Naive thymus-derived CD4-positive, alpha-beta T cell (primary cell): Measurements from ENCODE around the gene SESN1. TPM values are rescaled to one million over a fixed set of nuclear protein-coding genes. Genes with fewer than 3 reads are reported as not detected.

Source experiments
- ATAC-seq: fragments of 150-1000 bp; cut with Tn5 transposase; 2 replicates; pipeline ENCODE4 v1.10.0; 2021; ENCODE audit warnings: mild to moderate bottlenecking, moderate library complexity
- CTCF ChIA-PET: fragments of 350-600 bp; sonication (Branson Sonifier 250); formaldehyde crosslinking; loops from one replicate; lab custom pipeline; 2021; ENCODE audit warnings: antibody characterized with exemption; lab: Charles Lee
- POLR2A ChIA-PET: fragments of 350-600 bp; sonication (Branson Sonifier 250); formaldehyde crosslinking; loops from one replicate; lab custom pipeline; 2021; ENCODE audit warnings: antibody characterized with exemption, inconsistent platforms; lab: Charles Lee
- DNase-seq, 9 donors: peaks; one replicate each; pipeline versions ENCODE4 v3.0.0 to v3.0.0-alpha.2; 2020 to 2022; ENCODE audit warnings: mixed read lengths in 1 of 9
- H3K27ac ChIP-seq: one replicate; pipeline ENCODE4 v1.7.0; 2013; ENCODE audit warnings: mild to moderate bottlenecking, low read depth, low read length, moderate library complexity
- H3K27me3 ChIP-seq, 2 donors: one replicate each; pipeline ENCODE4 v1.7.0; 2013; ENCODE audit warnings: low read length in 2 of 2, mild to moderate bottlenecking in 2 of 2, moderate library complexity in 2 of 2; ENCODE audit not compliant: control insufficient read depth in 2 of 2, insufficient read depth in 2 of 2
- H3K36me3 ChIP-seq, 3 experiments: 1 replicate in 2 of 3; 2 replicates in 1 of 3; pipeline ENCODE4 v1.7.0; 2013; ENCODE audit warnings: low read length in 3 of 3, mild to moderate bottlenecking in 3 of 3, moderate library complexity in 1 of 3; ENCODE audit not compliant: insufficient read depth in 3 of 3, control insufficient read depth in 2 of 3
- H3K4me1 ChIP-seq, 2 donors: one replicate each; pipeline ENCODE4 v1.7.0; 2013; ENCODE audit warnings: low read length in 2 of 2, mild to moderate bottlenecking in 2 of 2, moderate library complexity in 1 of 2; ENCODE audit not compliant: control insufficient read depth in 2 of 2, insufficient read depth in 2 of 2
- H3K4me3 ChIP-seq: 2 replicates; pipeline ENCODE4 v1.7.0; 2013; ENCODE audit warnings: mild to moderate bottlenecking, low read length
- H3K9me3 ChIP-seq, 3 experiments: 1 replicate in 2 of 3; 2 replicates in 1 of 3; pipeline ENCODE4 v1.7.0; 2013; ENCODE audit warnings: low read length in 3 of 3; ENCODE audit not compliant: control insufficient read depth in 2 of 3
- H3K27ac Mint-ChIP-seq, 9 donors: one replicate each; pipeline ENCODE4 v1.8.0; 2020 to 2022; ENCODE audit warnings: mixed read lengths in 9 of 9, mild to moderate bottlenecking in 8 of 9, moderate library complexity in 5 of 9, inconsistent platforms in 2 of 9
- H3K27me3 Mint-ChIP-seq, 5 donors: one replicate each; pipeline ENCODE4 v1.8.0; 2021 to 2022; ENCODE audit warnings: mixed read lengths in 5 of 5, mild to moderate bottlenecking in 1 of 5
- H3K36me3 Mint-ChIP-seq, 5 donors: one replicate each; pipeline ENCODE4 v1.8.0; 2020 to 2022; ENCODE audit warnings: mixed read lengths in 5 of 5, mild to moderate bottlenecking in 3 of 5, inconsistent platforms in 1 of 5
- H3K4me1 Mint-ChIP-seq, 7 donors: one replicate each; pipeline ENCODE4 v1.8.0; 2020 to 2022; ENCODE audit warnings: mixed read lengths in 7 of 7, mild to moderate bottlenecking in 3 of 7, inconsistent platforms in 1 of 7
- H3K4me3 Mint-ChIP-seq, 10 donors: one replicate each; pipeline ENCODE4 v1.8.0; 2020 to 2022; ENCODE audit warnings: mild to moderate bottlenecking in 10 of 10, mixed read lengths in 10 of 10, moderate library complexity in 6 of 10, inconsistent platforms in 2 of 10
- H3K9me3 Mint-ChIP-seq, 11 donors: one replicate each; pipeline ENCODE4 v1.8.0; 2020 to 2022; ENCODE audit warnings: mixed read lengths in 11 of 11, mild to moderate bottlenecking in 4 of 11, inconsistent platforms in 1 of 11, moderate library complexity in 1 of 11
- intact Hi-C, 2 donors: fragments of 100-400 bp; cut with micrococcal nuclease; formaldehyde crosslinking; loops; one replicate each; pipeline ENCODE4 v1.15.1; 2023
- polyA plus RNA-seq, 2 donors: library from polyadenylated mRNA; unstranded; fragments of 300-500 nt; fragmentation: Illumina TruSeq; gene quantifications; one replicate each; pipeline ENCODE4 v1.2.3, GENCODE V29; 2021
- total RNA-seq, 6 experiments: library from RNA in 5 of 6; stranded (reverse) in 5 of 6; gene quantifications; 1 replicate in 5 of 6; 2 replicates in 1 of 6; pipeline ENCODE4 v1.2.3 and lab custom pipeline; 2021 to 2026

The SESN1 gene
- total and polyA plus RNA-seq, 7 experiments from 2014 or later: 16.5 to 61.8 (median 37.2) TPM

DNA sequence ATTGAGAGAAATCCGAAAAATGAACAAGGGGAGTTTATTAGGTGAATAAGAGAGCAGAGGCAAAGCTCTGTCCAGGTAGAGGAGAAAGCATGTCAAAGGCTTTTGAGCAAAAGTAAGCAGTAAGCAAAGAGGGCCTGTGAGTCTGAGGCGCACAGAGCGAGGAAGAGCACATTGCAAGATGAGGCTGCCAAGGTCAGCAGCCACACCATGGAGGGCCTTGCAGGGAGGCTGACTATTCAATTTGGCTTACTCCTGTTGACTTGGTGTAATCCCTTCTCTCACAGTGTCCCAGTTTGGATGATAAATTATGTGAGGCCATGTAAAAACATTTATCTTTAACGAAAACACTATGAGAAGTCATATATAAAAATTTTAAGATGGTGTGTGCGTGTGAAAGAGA lies 32.4 kb downstream of the SESN1 start:
- POLR2A ChIA-PET: interaction anchor here (0.6 to 1.6 kb wide), 4 partner anchors 26 to 120 kb away, joined by 3 to 4 read pairs (median 4); no protein-coding TSS in a partner anchor
- peaks cover 18 to 77% (median 64%) of the 10 kb centered on the region in 7 donors for H3K4me1 Mint-ChIP-seq

DNA sequence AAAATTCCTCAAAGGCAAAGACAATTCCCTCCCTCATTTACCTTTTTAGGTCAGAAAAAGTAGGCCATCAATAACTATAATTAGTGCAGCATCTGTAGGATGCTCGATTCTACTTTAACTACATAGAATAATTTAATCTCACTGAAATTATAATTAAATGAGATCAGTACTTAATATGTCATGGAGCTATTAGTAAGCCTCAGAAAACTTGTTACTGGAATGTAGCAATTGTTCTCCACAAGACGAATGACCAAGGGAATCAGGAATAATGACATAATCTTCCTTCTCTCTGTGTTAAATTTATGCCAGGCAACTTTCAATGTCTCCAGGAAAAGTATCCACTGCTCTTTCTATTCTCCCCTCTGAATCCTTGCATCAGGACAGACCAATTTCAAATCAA lies 34.1 kb downstream of the SESN1 start:
- Mint-ChIP-seq H3K36me3 (peaks cover 0 to 5% (median 0%) of the 10 kb centered on the region in 5 donors), H3K4me3 (no peak overlapping the region), H3K27me3 (peaks cover 0 to 3% (median 0%) of the 10 kb centered on the region in 5 donors), H3K27ac (peak overlapping the region in 2 of 9 donors; percentile 11 to 45), H3K4me1 (peaks cover 18 to 74% (median 59%) of the 10 kb centered on the region in 7 donors), H3K9me3 (no peaks in the 10 kb centered on the region)
- Histone ChIP-seq H3K36me3 (no peaks in the 10 kb centered on the region), H3K9me3 (no peaks in the 10 kb centered on the region), H3K4me1 (peaks cover 13 to 19% of the 10 kb centered on the region in 2 donors), H3K4me3 (no peak overlapping the region), H3K27ac (peak overlapping the region; percentile 19), H3K27me3 (no peaks in the 10 kb centered on the region)
- no peak for DNase-seq
- intact Hi-C loops: loop anchor here in 1 of 2 donors (5.0 kb wide), 1 partner anchor 53 kb away; no protein-coding TSS in a partner anchor
- no peak for ATAC-seq
- POLR2A ChIA-PET: interaction anchor here (2.4 kb wide), 1 partner anchor 51 kb away, joined by 14 read pairs; no protein-coding TSS in a partner anchor
- CTCF ChIA-PET: interaction anchor here (1.0 to 2.1 kb wide), 3 partner anchors 10 to 25 kb away, joined by 3 to 6 read pairs (median 5); no protein-coding TSS in a partner anchor

More for the DNA sequence above, 32.4 kb downstream of the SESN1 start:
- no peak overlapping the region for H3K27ac ChIP-seq
- Mint-ChIP-seq H3K9me3 (no peaks in the 10 kb centered on the region), H3K27me3 (peaks cover 0 to 3% (median 0%) of the 10 kb centered on the region in 5 donors), H3K4me3 (peak overlapping the region in 1 of 10 donors; percentile 28), H3K36me3 (peaks cover 0 to 3% (median 0%) of the 10 kb centered on the region in 5 donors), H3K27ac (peak overlapping the region in 5 of 9 donors; percentile 10 to 61 (median 29))
- intact Hi-C loops: loop anchor here in 1 of 2 donors (5.0 kb wide), 1 partner anchor 55 kb away; no protein-coding TSS in a partner anchor
- peaks cover 13 to 21% of the 10 kb centered on the region in 2 donors for H3K4me1 ChIP-seq
- no peak for ATAC-seq
- no peaks in the 10 kb centered on the region for H3K9me3 ChIP-seq
- CTCF ChIA-PET: interaction anchor here (0.7 to 1.0 kb wide), 3 partner anchors 10 to 48 kb away, joined by 3 read pairs; no protein-coding TSS in a partner anchor
- H3K27me3 ChIP-seq: no peaks in the 10 kb centered on the region
- H3K4me3 ChIP-seq: no peak overlapping the region
- no peak for DNase-seq
- no peaks in the 10 kb centered on the region for H3K36me3 ChIP-seq

DNA sequence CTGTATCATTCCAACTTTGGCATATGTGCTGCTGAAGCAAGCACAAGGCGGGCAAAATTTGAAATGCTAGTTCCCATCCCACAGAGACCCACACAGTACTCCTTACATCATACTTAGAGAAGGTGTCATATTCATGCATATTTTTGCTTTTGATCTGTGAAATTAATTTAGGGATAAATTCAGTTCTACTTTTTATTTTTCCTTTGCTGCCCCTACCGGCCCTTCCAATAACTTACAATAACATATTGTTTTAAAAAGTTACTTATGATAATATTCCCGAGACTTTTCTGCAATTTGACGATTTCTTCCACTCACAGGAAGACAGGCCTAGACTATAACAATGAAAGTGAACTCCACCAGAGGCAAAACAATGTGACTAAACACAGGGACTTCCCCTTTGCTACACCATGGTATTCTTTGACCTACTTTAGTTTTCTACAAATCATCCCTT lies 35.0 kb downstream of the SESN1 start:
- H3K9me3 Mint-ChIP-seq: no peaks in the 10 kb centered on the region
- Histone ChIP-seq H3K4me1 (peaks cover 13 to 19% of the 10 kb centered on the region in 2 donors), H3K27ac (peak overlapping the region; percentile 33), H3K4me3 (no peak overlapping the region), H3K27me3 (no peaks in the 10 kb centered on the region), H3K36me3 (no peaks in the 10 kb centered on the region), H3K9me3 (no peaks in the 10 kb centered on the region)
- CTCF ChIA-PET: interaction anchor here (0.6 to 2.1 kb wide), 3 partner anchors 11 to 585 kb away, joined by 3 to 6 read pairs (median 3); no protein-coding TSS in a partner anchor
- H3K4me1 Mint-ChIP-seq: peaks cover 18 to 75% (median 59%) of the 10 kb centered on the region in 7 donors
- peak overlapping the region; percentile 40 to 92 (median 80) for H3K27ac Mint-ChIP-seq
- ATAC-seq (peak; percentile 98), DNase-seq (peak in 7 of 9 donors; percentile 24 to 61 (median 40))
- H3K27me3 Mint-ChIP-seq: peaks cover 0 to 8% (median 0%) of the 10 kb centered on the region in 5 donors
- intact Hi-C loops: loop anchor here (1.0 to 5.0 kb wide), 5 partner anchors 17 to 117 kb away; partner anchors contain the start of genes CEP57L1 (in 1 of the 2) and SESN1 (in 1 of the 2)
- POLR2A ChIA-PET: interaction anchor here (0.8 to 2.4 kb wide), 6 partner anchors 10 to 211 kb away, joined by 3 to 14 read pairs (median 4); partner anchors contain the start of gene ARMC2
- H3K4me3 Mint-ChIP-seq: peak overlapping the region; percentile 4 to 68 (median 51)
- peaks cover 0 to 5% (median 3%) of the 10 kb centered on the region in 5 donors for H3K36me3 Mint-ChIP-seq

DNA sequence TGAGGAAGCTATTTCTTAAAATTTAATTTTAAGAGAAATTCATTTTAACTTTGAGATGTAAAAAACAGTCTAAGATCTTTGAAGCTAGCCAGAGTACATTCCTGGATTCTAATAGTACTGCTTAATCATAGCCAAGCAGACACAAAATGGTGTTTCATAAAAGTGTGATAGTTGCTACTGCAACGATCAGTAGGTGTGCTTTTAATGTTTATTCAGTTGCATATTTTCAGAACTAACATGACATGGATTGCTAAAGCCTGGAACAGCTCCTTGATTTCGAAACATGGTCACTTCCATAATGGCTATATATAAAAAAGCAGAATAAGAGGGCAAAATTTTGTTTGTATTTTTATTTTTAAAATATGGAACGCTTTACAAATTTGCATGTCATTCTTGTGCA lies 35.5 kb downstream of the SESN1 start:
- Histone ChIP-seq H3K4me3 (no peak overlapping the region), H3K36me3 (no peaks in the 10 kb centered on the region), H3K27me3 (no peaks in the 10 kb centered on the region), H3K9me3 (no peaks in the 10 kb centered on the region), H3K4me1 (peaks cover 13 to 19% of the 10 kb centered on the region in 2 donors), H3K27ac (no peak overlapping the region)
- no peak for DNase-seq
- Mint-ChIP-seq H3K36me3 (peaks cover 0 to 5% (median 3%) of the 10 kb centered on the region in 5 donors), H3K9me3 (no peaks in the 10 kb centered on the region), H3K27ac (peak overlapping the region in 7 of 9 donors; percentile 28 to 92 (median 77)), H3K27me3 (peaks cover 0 to 8% (median 0%) of the 10 kb centered on the region in 5 donors), H3K4me3 (peak overlapping the region in 4 of 10 donors; percentile 37 to 67 (median 61)), H3K4me1 (peaks cover 18 to 70% (median 55%) of the 10 kb centered on the region in 7 donors)
- ChIA-PET CTCF (interaction anchor here (0.6 to 2.1 kb wide), 2 partner anchors 14 to 586 kb away, joined by 3 to 6 read pairs; no protein-coding TSS in a partner anchor), POLR2A (interaction anchor here (0.8 to 2.4 kb wide), 6 partner anchors 10 to 211 kb away, joined by 3 to 14 read pairs (median 4); partner anchors contain the start of gene ARMC2)
- no peak for ATAC-seq
- intact Hi-C loops: loop anchor here in 1 of 2 donors (1.0 to 5.0 kb wide), 4 partner anchors 16 to 117 kb away; partner anchors contain the start of genes CEP57L1 and SESN1

DNA sequence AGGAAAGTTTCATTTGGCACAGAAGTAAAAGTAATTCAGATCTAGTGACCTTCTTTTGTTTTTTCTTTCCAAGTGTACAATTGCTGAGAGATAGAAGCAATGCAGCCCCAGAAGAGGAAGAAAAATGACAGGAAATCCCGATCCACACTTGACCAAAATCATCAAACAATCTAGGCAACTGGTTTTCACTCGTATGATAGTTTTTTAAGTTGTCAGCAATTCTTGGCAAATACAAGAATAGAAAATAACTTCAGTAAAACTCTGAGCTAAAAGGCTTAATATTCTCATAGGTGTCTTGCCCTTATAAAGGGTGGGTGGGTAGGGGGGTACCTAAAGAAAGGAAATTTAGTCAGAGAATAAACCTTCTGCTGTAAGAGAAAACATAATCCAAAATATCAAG lies 36.0 kb downstream of the SESN1 start:
- intact Hi-C loops: loop anchor here in 1 of 2 donors (1.0 to 5.0 kb wide), 4 partner anchors 16 to 116 kb away; partner anchors contain the start of genes CEP57L1 and SESN1
- no peak overlapping the region for H3K27ac ChIP-seq
- peaks cover 13 to 19% of the 10 kb centered on the region in 2 donors for H3K4me1 ChIP-seq
- Mint-ChIP-seq H3K27ac (peak overlapping the region in 5 of 9 donors; percentile 28 to 80 (median 56)), H3K27me3 (peaks cover 0 to 8% (median 0%) of the 10 kb centered on the region in 5 donors), H3K4me1 (peaks cover 18 to 65% (median 49%) of the 10 kb centered on the region in 7 donors), H3K36me3 (peaks cover 0 to 5% (median 3%) of the 10 kb centered on the region in 5 donors), H3K4me3 (peak overlapping the region in 2 of 10 donors; percentile 2 to 23), H3K9me3 (no peaks in the 10 kb centered on the region)
- H3K27me3 ChIP-seq: no peaks in the 10 kb centered on the region
- no peaks in the 10 kb centered on the region for H3K9me3 ChIP-seq
- H3K36me3 ChIP-seq: no peaks in the 10 kb centered on the region
- POLR2A ChIA-PET: interaction anchor here (0.8 to 2.4 kb wide), 4 partner anchors 9 to 210 kb away, joined by 3 to 14 read pairs (median 6); partner anchors contain the start of gene ARMC2
- no peak overlapping the region for H3K4me3 ChIP-seq
- DNase-seq (no peak), ATAC-seq (no peak)
- CTCF ChIA-PET: interaction anchor here (2.1 kb wide), 1 partner anchor 15 kb away, joined by 6 read pairs; no protein-coding TSS in a partner anchor

DNA sequence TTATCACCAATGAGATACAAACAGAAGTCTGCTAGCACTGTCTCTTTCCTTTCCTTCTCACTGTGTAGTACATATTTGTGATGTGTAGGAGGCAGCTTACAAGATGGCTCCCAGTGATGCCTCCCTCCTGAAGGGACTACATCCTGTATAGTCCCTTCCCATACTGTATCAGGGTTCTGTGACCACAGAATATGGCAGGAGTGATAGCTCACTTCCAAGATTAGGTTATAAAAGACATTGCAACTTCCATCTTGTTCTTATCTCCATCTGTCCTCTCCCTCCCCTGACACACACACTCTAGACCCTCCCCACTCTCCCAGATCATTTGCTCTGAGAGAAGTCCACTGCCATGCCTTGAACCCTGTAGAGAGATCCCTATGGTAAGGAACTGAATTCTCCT lies 38.0 kb downstream of the SESN1 start:
- Mint-ChIP-seq H3K4me3 (no peak overlapping the region), H3K27ac (no peak overlapping the region), H3K36me3 (peaks cover 0 to 5% (median 3%) of the 10 kb centered on the region in 5 donors), H3K4me1 (peaks cover 12 to 66% (median 40%) of the 10 kb centered on the region in 7 donors), H3K9me3 (no peaks in the 10 kb centered on the region), H3K27me3 (peaks cover 0 to 16% (median 0%) of the 10 kb centered on the region in 5 donors)
- Histone ChIP-seq H3K4me3 (no peak overlapping the region), H3K27ac (no peak overlapping the region), H3K4me1 (peaks cover 13 to 14% of the 10 kb centered on the region in 2 donors), H3K36me3 (no peaks in the 10 kb centered on the region), H3K9me3 (no peaks in the 10 kb centered on the region), H3K27me3 (no peaks in the 10 kb centered on the region)
- ATAC-seq (no peak), DNase-seq (no peak)
- CTCF ChIA-PET: interaction anchor here (1.2 kb wide), 1 partner anchor 16 kb away, joined by 4 read pairs; no protein-coding TSS in a partner anchor
- POLR2A ChIA-PET: interaction anchor here (0.7 to 1.6 kb wide), 3 partner anchors 47 to 498 kb away, joined by 3 to 8 read pairs (median 4); no protein-coding TSS in a partner anchor
- intact Hi-C loops: loop anchor here in 1 of 2 donors (5.0 kb wide), 1 partner anchor 114 kb away; no protein-coding TSS in a partner anchor
